ENCODE results near the gene TUBA1C. TPM values are rescaled to one million over a fixed set of nuclear protein-coding genes. Genes with fewer than 3 reads are reported as not detected.
A peak's percentile ranks its signal among the peaks of the same experiment; 100 is the strongest.

The TUBA1C gene
- total and polyA plus RNA-seq, 9 of the 15 experiments (the other 6 are each of a cell fraction or from before 2014, with no cell fraction given), result 755 to 3,012 (median 914) TPM

GRCh38 chr12:49322708-49323523 lies 58.0 kb downstream of the TUBA1C start, which contains the start of gene TROAP (continued):
- 0 out of 4 replicates have a peak, but pooled peaks of 1 of the 2 experiments have one; percentile 9 for TF ChIP-seq MLLT1 (IDR thresholded peaks at IDR 0.05)
- TF ChIP-seq ZNF76 (CRISPR knock-in tag; IDR thresholded peaks at IDR 0.05; ENCODE audit: borderline replicate concordance), result 0 out of 2 replicates have a peak, but pooled peaks have one; percentile 14
- no peak for TF ChIP-seq ZFP1 (CRISPR knock-in tag; IDR thresholded peaks at IDR 0.05)
- peak; percentile 99 for TF ChIP-seq ZNF384 (IDR thresholded peaks at IDR 0.05; ENCODE audit: low read depth, low read length)
- TF ChIP-seq CHCHD3 (CRISPR knock-in tag; IDR thresholded peaks at IDR 0.05), result no peak
- TF ChIP-seq TBP (optimal IDR thresholded peaks at IDR 0.05; ENCODE audit: low read depth, low read length), result peak; percentile 85
- no peak for TF ChIP-seq MCM5 (IDR thresholded peaks at IDR 0.05; ENCODE audit: low read depth)
- peak; percentile 73 for TF ChIP-seq TAF1 (IDR thresholded peaks at IDR 0.05; ENCODE audit: control insufficient read depth, extremely low read depth, insufficient read depth, low read length, severe bottlenecking)
- peak; percentile 76 to 81 for TF ChIP-seq NRF1 (conservative IDR thresholded peaks at IDR 0.05 in 1 of 2, IDR thresholded peaks at IDR 0.05 in 1 of 2)
- TF ChIP-seq HINFP (tag; conservative IDR thresholded peaks at IDR 0.05; ENCODE audit: low read depth), result no peak
- 0 out of 2 replicates have a peak, but pooled peaks have one; percentile 4 for TF ChIP-seq NR1H2 (CRISPR knock-in tag; IDR thresholded peaks at IDR 0.05)
- TF ChIP-seq SMAD4 (CRISPR knock-in tag; conservative IDR thresholded peaks at IDR 0.05), result peak; percentile 29; the same call in 1 of the 2 replicates
- no peak for TF ChIP-seq GTF3C2 (IDR thresholded peaks at IDR 0.05; ENCODE audit: borderline replicate concordance, extremely low read depth, insufficient read length)
- peak; percentile 71 for TF ChIP-seq POLR2AphosphoS5 (IDR thresholded peaks at IDR 0.05; ENCODE audit: control insufficient read depth, insufficient read depth, low read depth, low read length)
- TF ChIP-seq ERF (CRISPR knock-in tag; IDR thresholded peaks at IDR 0.05), result 0 out of 2 replicates have a peak, but pooled peaks have one; percentile 54
- peak; percentile 72; the same call in 1 of the 2 replicates for TF ChIP-seq LCOR (CRISPR knock-in tag; IDR thresholded peaks at IDR 0.05)
- no peak for TF ChIP-seq SIX5 (IDR thresholded peaks at IDR 0.05; ENCODE audit: borderline replicate concordance in 1 of 2, insufficient read depth in 1 of 2, low read depth in 1 of 2, low read length in 2 of 2)
- peak; percentile 43 for TF ChIP-seq TAF9B (IDR thresholded peaks at IDR 0.05; ENCODE audit: partially characterized antibody)
- TF ChIP-seq CHD1 (IDR thresholded peaks at IDR 0.05; ENCODE audit: low read length), result no peak
- TF ChIP-seq NFIC (IDR thresholded peaks at IDR 0.05), result peak; percentile 2; the same call in 1 of the 2 replicates
- TF ChIP-seq CGGBP1 (CRISPR knock-in tag; IDR thresholded peaks at IDR 0.05), result no peak

All from K562 (cell line).